Esophagus muscularis mucosa (tissue), 4 donors: Measurements from ENCODE around the gene CD99L2. TPM values are rescaled to one million over a fixed set of nuclear protein-coding genes. Genes with fewer than 3 reads are reported as not detected.

Experiments
- DNase-seq: peaks from one replicate; pipeline ENCODE4 v3.0.0-alpha.2; 2017; ENCODE audit errors: extremely low spot score
- H3K27ac ChIP-seq, 4 donors: fragments of 200-600 bp; sonication (generic); replicated peaks in 1 of 4; 1 replicate in 3 of 4; 2 replicates in 1 of 4; pipeline ENCODE4 v1.5.1; 2016 to 2019; ENCODE audit warnings: mild to moderate bottlenecking in 1 of 4
- H3K27me3 ChIP-seq, 4 donors: fragments of 200-600 bp; sonication (generic); one replicate each; pipeline versions ENCODE4 v1.5.1 to v1.6.0; 2016 to 2019
- H3K36me3 ChIP-seq, 4 donors: fragments of 200-600 bp; sonication (generic); one replicate each; pipeline ENCODE4 v1.5.1; 2016 to 2019
- H3K4me1 ChIP-seq, 4 donors: fragments of 200-600 bp; sonication (generic); one replicate each; pipeline ENCODE4 v1.5.1; 2016 to 2019
- H3K4me3 ChIP-seq, 4 donors: fragments of 200-600 bp; sonication (generic); 1 replicate in 2 of 4; 2 replicates in 2 of 4; pipeline ENCODE4 v1.5.1; 2016 to 2019; ENCODE audit warnings: mild to moderate bottlenecking in 4 of 4, moderate library complexity in 1 of 4
- H3K9me3 ChIP-seq, 4 donors: fragments of 200-600 bp; sonication (generic); 1 replicate in 3 of 4; 2 replicates in 1 of 4; pipeline ENCODE4 v1.5.1; 2016 to 2019
- EP300 ChIP-seq: sonication (generic); formaldehyde crosslinking; IDR thresholded peaks from one replicate; pipeline ENCODE4 v1.6.1; 2017; ENCODE audit warnings: antibody characterized with exemption
- POLR2A ChIP-seq: fragments of 450-650 bp; IDR thresholded peaks from one replicate; pipeline ENCODE4 v1.6.1; 2017; ENCODE audit warnings: antibody characterized with exemption, moderate library complexity, mild to moderate bottlenecking, low read depth
- POLR2AphosphoS5 ChIP-seq, 2 donors: sonication (generic); formaldehyde crosslinking; IDR thresholded peaks; one replicate each; pipeline ENCODE4 v1.6.1; 2017; ENCODE audit warnings: antibody characterized with exemption in 2 of 2
- WGBS: methylation state at CpG from one replicate; pipeline ENCODE4 v1.1.5; 2018; 5-methylcytosine and 5-hydroxymethylcytosine counted together
- intact Hi-C: fragments of 100-400 bp; cut with DNase I; formaldehyde crosslinking; loops from one replicate; pipeline ENCODE4 v1.15.1; 2023
- total RNA-seq, 4 donors: library from RNA; depleted of rRNA; stranded (reverse); fragments of >200 nt; gene quantifications; one replicate each; pipeline versions ENCODE4 v1.1.0 to v1.2.1, GENCODE V29; 2016
- TF ChIP-seq, protein P1 (sequence below), 3 experiments: fragments of 200-600 bp in 2 of 3; fragments of 450-650 bp in 1 of 3; sonication (generic) in 2 of 3; IDR thresholded peaks; one replicate each; pipeline ENCODE4 v1.5.1; 2017 to 2019; ENCODE audit warnings: antibody characterized with exemption in 3 of 3, mild to moderate bottlenecking in 2 of 3, moderate library complexity in 1 of 3

Gene CD99L2
- total RNA-seq, 4 donors from 2014 or later = 61.0 to 91.5 (median 70.1) TPM

DNA sequence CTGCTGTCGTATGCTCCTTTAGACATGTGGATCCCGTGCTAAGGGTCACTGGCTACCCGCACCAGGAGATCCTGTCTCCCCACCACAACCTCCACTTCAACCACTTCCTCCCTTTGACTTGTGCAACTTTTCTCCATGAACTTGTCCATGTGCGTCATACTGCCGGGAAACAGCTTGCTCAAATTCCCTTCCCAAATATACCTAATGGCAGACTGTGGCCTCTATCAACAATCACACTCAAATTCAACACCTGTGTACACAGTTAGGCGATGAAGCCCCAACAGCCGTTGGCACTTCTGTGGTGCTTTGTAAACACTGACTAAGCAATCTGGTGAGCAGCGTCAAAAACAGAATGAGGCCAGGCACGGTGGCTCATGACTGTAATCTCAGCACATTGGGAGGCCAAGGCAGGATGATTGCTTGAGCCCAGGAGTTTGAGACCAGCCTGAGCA, 49.5 kb downstream of the CD99L2 start:
- intact Hi-C loops = no loop called here
- TF ChIP-seq POLR2A (no peak), EP300 (no peak), POLR2AphosphoS5 (IDR thresholded peaks at IDR 0.05) (no peak)
- TF ChIP-seq, protein P1, sequence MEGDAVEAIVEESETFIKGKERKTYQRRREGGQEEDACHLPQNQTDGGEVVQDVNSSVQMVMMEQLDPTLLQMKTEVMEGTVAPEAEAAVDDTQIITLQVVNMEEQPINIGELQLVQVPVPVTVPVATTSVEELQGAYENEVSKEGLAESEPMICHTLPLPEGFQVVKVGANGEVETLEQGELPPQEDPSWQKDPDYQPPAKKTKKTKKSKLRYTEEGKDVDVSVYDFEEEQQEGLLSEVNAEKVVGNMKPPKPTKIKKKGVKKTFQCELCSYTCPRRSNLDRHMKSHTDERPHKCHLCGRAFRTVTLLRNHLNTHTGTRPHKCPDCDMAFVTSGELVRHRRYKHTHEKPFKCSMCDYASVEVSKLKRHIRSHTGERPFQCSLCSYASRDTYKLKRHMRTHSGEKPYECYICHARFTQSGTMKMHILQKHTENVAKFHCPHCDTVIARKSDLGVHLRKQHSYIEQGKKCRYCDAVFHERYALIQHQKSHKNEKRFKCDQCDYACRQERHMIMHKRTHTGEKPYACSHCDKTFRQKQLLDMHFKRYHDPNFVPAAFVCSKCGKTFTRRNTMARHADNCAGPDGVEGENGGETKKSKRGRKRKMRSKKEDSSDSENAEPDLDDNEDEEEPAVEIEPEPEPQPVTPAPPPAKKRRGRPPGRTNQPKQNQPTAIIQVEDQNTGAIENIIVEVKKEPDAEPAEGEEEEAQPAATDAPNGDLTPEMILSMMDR (IDR thresholded peaks at IDR 0.05) = no peak
- WGBS = 81% methylated on average over 9 of the region's 9 CpGs
- no peak for DNase-seq
- H3K36me3 ChIP-seq = no peaks in the 10 kb centered on the region
- H3K27me3 ChIP-seq = no peaks in the 10 kb centered on the region
- H3K27ac ChIP-seq = no peak overlapping the region
- no peak overlapping the region for H3K4me3 ChIP-seq
- H3K4me1 ChIP-seq = no peaks in the 10 kb centered on the region
- no peaks in the 10 kb centered on the region for H3K9me3 ChIP-seq

DNA sequence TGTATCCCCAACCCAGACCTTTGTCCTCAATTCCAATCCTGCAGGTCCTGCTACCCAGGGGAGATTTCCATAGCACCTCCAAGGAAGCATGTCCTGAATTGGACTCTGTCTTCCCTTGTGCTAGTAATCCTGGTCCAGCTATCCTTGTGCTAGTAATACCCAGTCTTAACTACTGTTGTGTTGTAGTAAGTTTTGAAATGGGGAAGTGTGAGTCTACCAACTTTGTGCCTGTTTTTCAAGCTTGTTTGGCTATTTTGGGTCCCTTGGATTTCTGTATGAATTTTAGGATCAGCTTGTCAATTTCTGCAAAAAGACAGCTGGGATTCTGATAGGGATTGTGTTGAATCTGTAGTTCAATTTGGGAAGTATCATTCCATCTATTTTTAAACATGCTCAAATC, 51.4 kb downstream of the CD99L2 start:
- no peak overlapping the region for H3K4me3 ChIP-seq
- DNase-seq = no peak
- intact Hi-C loops = no loop called here
- TF ChIP-seq POLR2A (no peak), EP300 (no peak), POLR2AphosphoS5 (IDR thresholded peaks at IDR 0.05) (no peak)
- TF ChIP-seq, protein P1 (IDR thresholded peaks at IDR 0.05) = no peak
- H3K9me3 ChIP-seq = no peaks in the 10 kb centered on the region
- peaks cover 0 to 1% (median 0%) of the 10 kb centered on the region in 4 donors for H3K4me1 ChIP-seq
- no peaks in the 10 kb centered on the region for H3K36me3 ChIP-seq
- no peaks in the 10 kb centered on the region for H3K27me3 ChIP-seq
- H3K27ac ChIP-seq = no peak overlapping the region

DNA sequence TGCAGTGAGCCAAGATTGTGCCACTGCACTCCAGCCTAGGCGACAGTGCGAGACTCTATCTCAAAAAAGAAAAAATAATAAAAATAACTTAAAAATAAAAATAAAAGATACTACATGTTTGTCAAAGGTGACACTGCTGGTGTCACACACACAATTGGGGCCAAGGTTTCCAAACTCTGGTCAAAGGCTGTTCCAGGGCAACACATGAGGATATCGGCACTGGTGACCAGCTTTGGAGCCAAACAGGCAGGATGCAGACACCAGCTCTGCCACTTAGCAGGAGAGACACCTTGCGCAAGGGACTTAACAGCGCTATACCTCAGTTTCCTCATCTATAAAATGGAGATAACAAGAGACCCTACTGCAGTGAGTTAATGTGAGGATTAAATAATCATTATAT, 52.3 kb downstream of the CD99L2 start:
- Histone ChIP-seq H3K4me3 (no peak overlapping the region), H3K9me3 (no peaks in the 10 kb centered on the region), H3K27ac (no peak overlapping the region), H3K4me1 (peaks cover 0 to 5% (median 0%) of the 10 kb centered on the region in 4 donors), H3K36me3 (no peaks in the 10 kb centered on the region), H3K27me3 (no peaks in the 10 kb centered on the region)
- no peak for DNase-seq
- no peak for TF ChIP-seq POLR2AphosphoS5 (IDR thresholded peaks at IDR 0.05)
- TF ChIP-seq, protein P1 (IDR thresholded peaks at IDR 0.05) = no peak
- no peak for TF ChIP-seq EP300
- no peak for TF ChIP-seq POLR2A
- 93% methylated on average over 5 of the region's 5 CpGs for WGBS
- intact Hi-C loops = no loop called here

DNA sequence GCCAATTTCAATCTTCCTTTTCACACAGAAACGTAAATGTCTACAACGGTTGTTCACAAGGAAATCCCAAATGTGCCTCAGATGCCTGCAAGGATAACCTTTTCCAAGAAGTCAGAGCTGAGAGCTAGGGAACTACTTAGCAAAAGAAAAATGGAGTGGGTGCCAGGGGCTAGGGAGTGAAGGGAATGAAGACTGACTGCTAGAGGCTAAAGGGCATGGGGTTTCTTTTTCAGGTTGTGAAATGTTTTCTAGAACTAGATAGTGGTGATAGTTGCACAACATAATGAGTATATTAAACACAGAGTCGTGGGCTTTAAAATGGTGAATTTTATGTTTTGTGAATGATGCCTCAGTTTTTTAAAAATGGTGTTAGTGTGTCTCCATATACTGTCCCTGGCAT, 53.4 kb downstream of the CD99L2 start:
- H3K27me3 ChIP-seq = no peaks in the 10 kb centered on the region

DNA sequence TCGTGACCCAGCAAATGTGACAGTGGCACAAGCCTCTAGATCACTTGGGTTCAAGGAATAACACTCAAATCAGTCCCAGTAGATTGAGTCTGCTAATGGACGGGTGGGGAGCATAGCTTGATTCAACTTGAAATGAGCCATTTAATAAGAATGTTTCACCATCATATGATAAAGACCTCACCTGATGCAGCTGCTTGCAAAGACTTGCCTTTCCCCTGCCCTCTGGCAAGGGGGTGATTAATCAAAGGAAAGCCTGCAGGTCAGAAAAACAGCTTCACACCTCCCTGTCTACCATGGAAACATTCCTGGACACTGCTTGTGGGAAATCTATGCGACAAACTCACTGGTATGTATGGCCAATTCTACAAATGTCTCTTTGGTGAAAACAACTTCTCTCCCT, 54.5 kb downstream of the CD99L2 start:
- H3K27me3 ChIP-seq = no peaks in the 10 kb centered on the region
- WGBS = 64% methylated on average over 3 of the region's 3 CpGs
- H3K27ac ChIP-seq = no peak overlapping the region
- DNase-seq = no peak
- H3K36me3 ChIP-seq = no peaks in the 10 kb centered on the region
- intact Hi-C loops = no loop called here
- no peak for TF ChIP-seq EP300
- TF ChIP-seq, protein P1 (IDR thresholded peaks at IDR 0.05) = no peak
- no peak for TF ChIP-seq POLR2A
- no peak for TF ChIP-seq POLR2AphosphoS5 (IDR thresholded peaks at IDR 0.05)
- H3K4me1 ChIP-seq = peaks cover 0 to 5% (median 0%) of the 10 kb centered on the region in 4 donors
- no peaks in the 10 kb centered on the region for H3K9me3 ChIP-seq
- H3K4me3 ChIP-seq = no peak overlapping the region

More for the DNA sequence above, 53.4 kb downstream of the CD99L2 start:
- no peak for DNase-seq
- Histone ChIP-seq H3K27ac (no peak overlapping the region), H3K4me1 (peaks cover 0 to 5% (median 0%) of the 10 kb centered on the region in 4 donors), H3K9me3 (no peaks in the 10 kb centered on the region), H3K36me3 (no peaks in the 10 kb centered on the region), H3K4me3 (no peak overlapping the region)
- intact Hi-C loops = no loop called here
- no peak for TF ChIP-seq POLR2AphosphoS5 (IDR thresholded peaks at IDR 0.05)
- no peak for TF ChIP-seq POLR2A
- no peak for TF ChIP-seq EP300
- TF ChIP-seq, protein P1 (IDR thresholded peaks at IDR 0.05) = no peak
- 82% methylated on average over 3 of the region's 3 CpGs for WGBS
